Body of pancreas (tissue), 4 donors: ENCODE measurements around the gene LRRC2.

Source experiments
- CTCF ChIP-seq, 7 experiments: fragments of 450-650 bp in 4 of 7; fragments of 200-600 bp in 3 of 7; sonication (generic) in 3 of 7; IDR thresholded peaks; one replicate each; pipeline ENCODE4 v1.5.1; 2016 to 2019; ENCODE audit warnings: antibody characterized with exemption in 7 of 7
- POLR2A ChIP-seq, 3 donors: fragments of 450-650 bp; IDR thresholded peaks; one replicate each; pipeline ENCODE4 v1.6.1; 2016; ENCODE audit warnings: antibody characterized with exemption in 3 of 3, mild to moderate bottlenecking in 2 of 3

GRCh38 chr3:46483825-46484224, 82.3 kb downstream of the LRRC2 start:
- TF ChIP-seq CTCF (IDR thresholded peaks at IDR 0.05), result no peak
- TF ChIP-seq POLR2A (IDR thresholded peaks at IDR 0.05), result no peak
